Measurements from ENCODE around the gene BLTP3A. TPM values are rescaled to one million over a fixed set of nuclear protein-coding genes. Genes with fewer than 3 reads are reported as not detected.

Gene BLTP3A
- total and polyA plus RNA-seq, 2 donors (not counting 1 experiment from before 2014, with no cell fraction given) = 4.1 to 11.3 TPM

- POLR2A ChIA-PET = no interaction called here
- WGBS (ENCODE audit: insufficient coverage) = 100% methylated on average over 1 of the region's 1 CpG
- Histone ChIP-seq H4K20me1 (ENCODE audit: control insufficient read depth, insufficient read depth, low read length, poor library complexity, severe bottlenecking) (no peaks in the 10 kb centered on the region), H3K4me2 (replicated peaks; ENCODE audit: low read depth, low read length, poor library complexity, severe bottlenecking) (no peak overlapping the region), H3K27me3 (replicated peaks in 1 of 4; ENCODE audit: control extremely low read depth in 1 of 4, control insufficient read depth in 3 of 4, insufficient read depth in 4 of 4, low read length in 3 of 4) (no peaks in the 10 kb centered on the region), H3K4me3 (ENCODE audit: control extremely low read depth in 1 of 5, extremely low read depth in 1 of 5, insufficient read depth in 1 of 5, low read depth in 2 of 5, low read length in 4 of 5) (no peak overlapping the region), H3K9ac (ENCODE audit: low read length) (no peak overlapping the region), H3K36me3 (replicated peaks in 1 of 2; ENCODE audit: control extremely low read depth in 1 of 2, control insufficient read depth in 1 of 2, extremely low read depth in 1 of 2, insufficient read depth in 2 of 2, low read length in 1 of 2) (peaks cover 7 to 43% of the 10 kb centered on the region in 2 experiments), H2AFZ (ENCODE audit: insufficient read depth, low read depth, low read length, poor library complexity, severe bottlenecking) (no peak overlapping the region), H3K27ac (ENCODE audit: low read length in 2 of 2) (no peak overlapping the region), H3K79me2 (ENCODE audit: control insufficient read depth, insufficient read depth, low read length) (no peaks in the 10 kb centered on the region), H3K4me1 (ENCODE audit: control insufficient read depth in 2 of 2, insufficient read depth in 2 of 2, low read length in 2 of 2) (no peaks in the 10 kb centered on the region), H3K9me3 (ENCODE audit: control extremely low read depth in 1 of 3, control insufficient read depth in 2 of 3, insufficient read depth in 1 of 3, low read length in 2 of 3) (no peaks in the 10 kb centered on the region)
- H3K4me3 Mint-ChIP-seq = no peak overlapping the region
- H3K27ac Mint-ChIP-seq = no peak overlapping the region
- TF ChIP-seq EZH2 (IDR thresholded peaks at IDR 0.05; ENCODE audit: borderline replicate concordance, insufficient read depth, low read depth, low read length, poor library complexity, severe bottlenecking) = no peak
- no peak for TF ChIP-seq CTCF (IDR thresholded peaks at IDR 0.05)
- no peaks in the 10 kb centered on the region for H3K27me3 Mint-ChIP-seq
- no peaks in the 10 kb centered on the region for H3K4me1 Mint-ChIP-seq
- H3K9me3 Mint-ChIP-seq (ENCODE audit: insufficient read depth) = no peaks in the 10 kb centered on the region
- DNase-seq = no peak
- ATAC-seq (ENCODE audit: low read depth) = no peak
- intact Hi-C loops (cut with micrococcal nuclease) = no loop called here
- CTCF ChIA-PET = no interaction called here
Observed at GRCh38 chr6:34832942-34833341, 41.1 kb downstream of the BLTP3A start.

- no peaks in the 10 kb centered on the region for H3K4me1 Mint-ChIP-seq
- no peak for DNase-seq
Observed at GRCh38 chr6:34834789-34835518, 43.1 kb downstream of the BLTP3A start.

More at GRCh38 chr6:34834789-34835518, 43.1 kb downstream of the BLTP3A start:
- Histone ChIP-seq H2AFZ (ENCODE audit: insufficient read depth, low read depth, low read length, poor library complexity, severe bottlenecking) (no peak overlapping the region), H3K79me2 (ENCODE audit: control insufficient read depth, insufficient read depth, low read length) (no peaks in the 10 kb centered on the region), H3K27ac (ENCODE audit: low read length in 2 of 2) (no peak overlapping the region), H3K4me3 (ENCODE audit: control extremely low read depth in 1 of 5, extremely low read depth in 1 of 5, insufficient read depth in 1 of 5, low read depth in 2 of 5, low read length in 4 of 5) (no peak overlapping the region), H3K9me3 (ENCODE audit: control extremely low read depth in 1 of 3, control insufficient read depth in 2 of 3, insufficient read depth in 1 of 3, low read length in 2 of 3) (no peaks in the 10 kb centered on the region), H3K27me3 (replicated peaks in 1 of 4; ENCODE audit: control extremely low read depth in 1 of 4, control insufficient read depth in 3 of 4, insufficient read depth in 4 of 4, low read length in 3 of 4) (no peaks in the 10 kb centered on the region), H4K20me1 (ENCODE audit: control insufficient read depth, insufficient read depth, low read length, poor library complexity, severe bottlenecking) (no peaks in the 10 kb centered on the region), H3K4me2 (replicated peaks; ENCODE audit: low read depth, low read length, poor library complexity, severe bottlenecking) (no peak overlapping the region), H3K36me3 (replicated peaks in 1 of 2; ENCODE audit: control extremely low read depth in 1 of 2, control insufficient read depth in 1 of 2, extremely low read depth in 1 of 2, insufficient read depth in 2 of 2, low read length in 1 of 2) (peaks cover 7 to 47% of the 10 kb centered on the region in 2 experiments), H3K9ac (ENCODE audit: low read length) (no peak overlapping the region), H3K4me1 (ENCODE audit: control insufficient read depth in 2 of 2, insufficient read depth in 2 of 2, low read length in 2 of 2) (no peaks in the 10 kb centered on the region)
- no peak for ATAC-seq (ENCODE audit: low read depth)
- intact Hi-C loops (cut with micrococcal nuclease) = no loop called here
- TF ChIP-seq EZH2 (IDR thresholded peaks at IDR 0.05; ENCODE audit: borderline replicate concordance, insufficient read depth, low read depth, low read length, poor library complexity, severe bottlenecking) = no peak
- ChIA-PET POLR2A (no interaction called here), CTCF (no interaction called here)
- no peak overlapping the region for H3K27ac Mint-ChIP-seq
- 100% methylated on average over 2 of the region's 4 CpGs for WGBS (ENCODE audit: insufficient coverage)
- no peaks in the 10 kb centered on the region for H3K9me3 Mint-ChIP-seq (ENCODE audit: insufficient read depth)
- no peaks in the 10 kb centered on the region for H3K27me3 Mint-ChIP-seq
- H3K4me3 Mint-ChIP-seq = no peak overlapping the region
